ENCODE results near the gene CATSPERD. TPM values are rescaled to one million over a fixed set of nuclear protein-coding genes. Genes with fewer than 3 reads are reported as not detected.

Gene CATSPERD
- total and polyA plus RNA-seq, 9 of the 15 experiments (the other 6 are each of a cell fraction or from before 2014, with no cell fraction given), result not detected

- TF ChIP-seq PATZ1 (CRISPR knock-in tag; IDR thresholded peaks at IDR 0.05; ENCODE audit: borderline replicate concordance) (no peak), E2F5 (CRISPR knock-in tag; IDR thresholded peaks at IDR 0.05) (no peak), MCM2 (IDR thresholded peaks at IDR 0.05; ENCODE audit: low read depth) (no peak), POLR3A (IDR thresholded peaks at IDR 0.05; ENCODE audit: borderline replicate concordance, extremely low read depth, insufficient read depth, insufficient read length) (no peak), STAT5B (CRISPR knock-in tag; IDR thresholded peaks at IDR 0.05) (no peak), ETS1 (conservative IDR thresholded peaks at IDR 0.05; ENCODE audit: control insufficient read depth, low read depth, low read length) (no peak), FOXM1 (IDR thresholded peaks at IDR 0.05; ENCODE audit: low read depth) (no peak), FOXM1 (CRISPR knock-in tag; IDR thresholded peaks at IDR 0.05; ENCODE audit: low read depth) (no peak), ELF4 (CRISPR knock-in tag; IDR thresholded peaks at IDR 0.05) (peak; percentile 84; the same call in 1 of the 2 replicates), RBM17 (IDR thresholded peaks at IDR 0.05; ENCODE audit: borderline replicate concordance, low read depth, low read length) (no peak), ZNF431 (CRISPR knock-in tag; IDR thresholded peaks at IDR 0.05) (no peak), ZNF224 (CRISPR knock-in tag; IDR thresholded peaks at IDR 0.05) (no peak), NEUROD1 (IDR thresholded peaks at IDR 0.05; ENCODE audit: borderline replicate concordance, low read depth, low read length, partially characterized antibody) (no peak), ARID3B (CRISPR knock-in tag; IDR thresholded peaks at IDR 0.05; ENCODE audit: borderline replicate concordance) (no peak), PYGO2 (tag; IDR thresholded peaks at IDR 0.05) (no peak), ESRRA (IDR thresholded peaks at IDR 0.05; ENCODE audit: borderline replicate concordance, low read depth) (no peak), NKRF (IDR thresholded peaks at IDR 0.05; ENCODE audit: borderline replicate concordance) (peak; percentile 38; the same call in 1 of the 2 replicates), ZNF695 (CRISPR knock-in tag; IDR thresholded peaks at IDR 0.05) (no peak), ZFX (CRISPR knock-in tag; IDR thresholded peaks at IDR 0.05) (no peak)
These were observed 38.9 kb upstream of the CATSPERD start (continued) for GRCh38 chr19:5681391-5682106.

Measured in K562 (cell line).